Testis (tissue), 2 donors: ENCODE data around the gene ASNSD1.

Experiments
- CTCF ChIP-seq, 3 experiments: fragments of 450-650 bp in 2 of 3; fragments of 200-600 bp in 1 of 3; sonication (generic) in 1 of 3; IDR thresholded peaks; one replicate each; pipeline ENCODE4 v1.5.1; 2016 to 2019; ENCODE audit warnings: antibody characterized with exemption in 3 of 3, mild to moderate bottlenecking in 2 of 3, moderate library complexity in 1 of 3
- POLR2A ChIP-seq: fragments of 450-650 bp; IDR thresholded peaks from one replicate; pipeline ENCODE4 v1.6.1; 2017; ENCODE audit warnings: antibody characterized with exemption, mild to moderate bottlenecking, moderate library complexity

DNA sequence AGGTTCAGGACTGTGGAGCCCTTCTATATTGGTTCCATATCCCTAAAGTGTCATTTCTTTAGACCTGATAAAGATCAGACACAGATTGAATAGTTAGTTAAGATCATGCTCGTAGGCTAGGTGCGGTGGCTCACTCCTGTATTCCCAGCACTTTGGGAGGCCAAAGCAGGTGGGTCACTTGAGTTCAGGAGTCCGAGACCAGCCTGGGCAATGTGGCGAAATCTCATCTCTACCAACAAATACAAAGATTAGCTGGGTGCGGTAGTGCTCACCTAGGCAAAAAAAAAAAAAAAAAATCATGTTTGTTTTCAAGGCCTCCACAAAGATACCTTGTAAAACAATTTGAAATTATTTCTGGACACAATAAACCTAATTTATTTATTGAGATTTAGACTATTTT lies 8.7 kb downstream of the ASNSD1 start:
- TF ChIP-seq CTCF (IDR thresholded peaks at IDR 0.05) (no peak), POLR2A (no peak)
